PC-3 (cell line): Measurements from ENCODE around the gene DNAAF5. TPM values are rescaled to one million over a fixed set of nuclear protein-coding genes. Genes with fewer than 3 reads are reported as not detected.

Experiments
- ATAC-seq: fragments of 200-7000 bp; cut with Tn5 transposase; 2 replicates; pipeline ENCODE4 v1.9.1; 2020; ENCODE audit warnings: mild to moderate bottlenecking, moderate library complexity
- BruUV-seq: library from RNA; stranded (reverse); fragments of 400-500 nt; replicated peaks from 2 replicates; lab custom pipeline; 2021; lab: Mats Ljungman, UMichigan
- CTCF ChIA-PET: fragments of 300-600 bp; sonication (Branson Sonifier 250); formaldehyde crosslinking; loops from one replicate; lab custom pipeline; 2022; ENCODE audit warnings: antibody characterized with exemption; lab: Charles Lee
- POLR2A ChIA-PET: fragments of 300-600 bp; sonication (Branson Sonifier 250); formaldehyde crosslinking; loops from one replicate; lab custom pipeline; 2022; ENCODE audit warnings: antibody characterized with exemption; ENCODE audit not compliant: unreplicated experiment; lab: Charles Lee
- DNase-seq: peaks from one replicate; pipeline ENCODE4 v3.0.0-alpha.2; 2015
- H2AFZ ChIP-seq: fragments of 300-600 bp; sonication (generic); 2 replicates; pipeline ENCODE4 v1.6.0; 2016; ENCODE audit warnings: antibody characterized with exemption, low read length
- H3F3A ChIP-seq: fragments of 300-600 bp; sonication (generic); one replicate; pipeline ENCODE4 v1.6.0; 2017; ENCODE audit warnings: antibody characterized with exemption, low read length, control low read depth, mild to moderate bottlenecking; ENCODE audit not compliant: unreplicated experiment
- H3K27ac ChIP-seq: fragments of 300-600 bp; sonication (generic); 2 replicates; pipeline ENCODE4 v1.5.1; 2016; ENCODE audit warnings: mild to moderate bottlenecking, low read length
- H3K27me3 ChIP-seq: fragments of 300-600 bp; sonication (generic); 2 replicates; pipeline ENCODE4 v1.6.1; 2016; ENCODE audit warnings: low read length, mixed read lengths
- H3K36me3 ChIP-seq: fragments of 300-600 bp; sonication (generic); 2 replicates; pipeline ENCODE4 v1.6.1; 2016; ENCODE audit warnings: low read depth, mixed run types, low read length, mixed read lengths
- H3K4me1 ChIP-seq: fragments of 300-600 bp; sonication (generic); 2 replicates; pipeline ENCODE4 v1.5.1; 2016; ENCODE audit warnings: low read length; ENCODE audit not compliant: insufficient read depth
- H3K4me2 ChIP-seq: fragments of 300-600 bp; sonication (generic); 2 replicates; pipeline ENCODE4 v1.6.0; 2016; ENCODE audit warnings: low read length
- H3K4me3 ChIP-seq: fragments of 300-600 bp; sonication (generic); 2 replicates; pipeline ENCODE4 v1.5.1; 2016; ENCODE audit warnings: mild to moderate bottlenecking, low read length, mixed read lengths
- H3K79me2 ChIP-seq: fragments of 300-600 bp; sonication (generic); 2 replicates; pipeline ENCODE4 v1.6.1; 2017; ENCODE audit warnings: low read length, mixed read lengths
- H3K9ac ChIP-seq: fragments of 300-600 bp; sonication (generic); 2 replicates; pipeline ENCODE4 v1.6.0; 2016; ENCODE audit warnings: mild to moderate bottlenecking, low read length
- H3K9me2 ChIP-seq: fragments of 300-600 bp; sonication (generic); replicated peaks from 2 replicates; pipeline ENCODE4 v1.6.1; 2016; ENCODE audit warnings: mixed run types, low read length, mixed read lengths
- H3K9me3 ChIP-seq: fragments of 300-600 bp; sonication (generic); 2 replicates; pipeline ENCODE4 v1.6.1; 2016; ENCODE audit warnings: low read length, mixed read lengths
- H4K20me1 ChIP-seq: fragments of 300-600 bp; sonication (generic); 2 replicates; pipeline ENCODE4 v1.6.1; 2016; ENCODE audit warnings: low read length, mixed read lengths
- CTCF ChIP-seq: fragments of 300-600 bp; sonication (generic); conservative IDR thresholded peaks from 2 replicates; pipeline ENCODE4 v1.5.1; 2017; ENCODE audit warnings: antibody characterized with exemption, low read depth, mild to moderate bottlenecking, low read length
- EZH2 ChIP-seq: fragments of 300-600 bp; sonication (generic); IDR thresholded peaks from one replicate; pipeline ENCODE4 v1.6.1; 2017; ENCODE audit warnings: antibody characterized with exemption, mild to moderate bottlenecking, low read length; ENCODE audit not compliant: unreplicated experiment
- EZH2phosphoT487 ChIP-seq: fragments of 300-600 bp; sonication (generic); IDR thresholded peaks from 2 replicates; pipeline ENCODE4 v1.6.1; 2018; ENCODE audit warnings: mild to moderate bottlenecking, antibody characterized with exemption, low read length, borderline replicate concordance
- intact Hi-C: fragments of 100-400 bp; cut with micrococcal nuclease; formaldehyde crosslinking; loops from 2 replicates; pipeline ENCODE4 v1.9.0; 2023
- total RNA-seq: library from RNA; depleted of rRNA; stranded (reverse); fragments of >200 nt; gene quantifications from 2 replicates; pipeline ENCODE4 v1.2.3, GENCODE V29; 2014

Gene DNAAF5
- total RNA-seq, 1 experiment from 2014 or later = 66.3 TPM

- H2AFZ ChIP-seq = no peak overlapping the region
- H3K27me3 ChIP-seq = no peaks in the 10 kb centered on the region
- intact Hi-C loops = no loop called here
- ChIA-PET POLR2A (no interaction called here), CTCF (no interaction called here)
- no peaks in the 10 kb centered on the region for H3K9me2 ChIP-seq
- no peak overlapping the region for H3K4me3 ChIP-seq
- TF ChIP-seq CTCF (no peak), EZH2phosphoT487 (no peak), EZH2 (no peak)
- H3K9ac ChIP-seq = no peak overlapping the region
- H3K4me2 ChIP-seq = no peak overlapping the region
- no peaks in the 10 kb centered on the region for H3K9me3 ChIP-seq
- no peak overlapping the region for H3K27ac ChIP-seq
- H3K4me1 ChIP-seq = no peaks in the 10 kb centered on the region
- DNase-seq = no peak
- H3F3A ChIP-seq = no peaks in the 10 kb centered on the region
- H3K79me2 ChIP-seq = no peaks in the 10 kb centered on the region
- no TSS peak for BruUV-seq
- peaks cover 2% of the 10 kb centered on the region; the same call in 1 of the 2 replicates for H3K36me3 ChIP-seq
- ATAC-seq = no peak
- H4K20me1 ChIP-seq = no peaks in the 10 kb centered on the region
These were observed 45.9 kb upstream of the DNAAF5 start for GRCh38 chr7:680411-681127.

GRCh38 chr7:681551-682307 lies 44.8 kb upstream of the DNAAF5 start:
- H3K4me2 ChIP-seq = no peak overlapping the region
- no TSS peak for BruUV-seq
- ChIA-PET CTCF (no interaction called here), POLR2A (no interaction called here)
- H4K20me1 ChIP-seq = no peaks in the 10 kb centered on the region
- peaks cover 3% of the 10 kb centered on the region; the same call in 1 of the 2 replicates for H3K36me3 ChIP-seq
- H3K4me3 ChIP-seq = no peak overlapping the region
- H3K27me3 ChIP-seq = no peaks in the 10 kb centered on the region
- no peak overlapping the region for H3K27ac ChIP-seq
- no peak for DNase-seq
- no peaks in the 10 kb centered on the region for H3K79me2 ChIP-seq
- ATAC-seq = no peak
- no peaks in the 10 kb centered on the region for H3K9me2 ChIP-seq
- peaks cover 3% of the 10 kb centered on the region; the same call in 1 of the 2 replicates for H3K9me3 ChIP-seq
- no peaks in the 10 kb centered on the region for H3K4me1 ChIP-seq
- no peaks in the 10 kb centered on the region for H3F3A ChIP-seq
- TF ChIP-seq EZH2phosphoT487 (no peak), CTCF (no peak), EZH2 (no peak)
- no peak overlapping the region for H3K9ac ChIP-seq
- intact Hi-C loops = no loop called here
- H2AFZ ChIP-seq = no peak overlapping the region

GRCh38 chr7:682810-683209 lies 43.7 kb upstream of the DNAAF5 start:
- ChIA-PET CTCF (no interaction called here), POLR2A (no interaction called here)
- H3K9ac ChIP-seq = no peak overlapping the region
- H3F3A ChIP-seq = no peaks in the 10 kb centered on the region
- TF ChIP-seq CTCF (no peak), EZH2phosphoT487 (no peak), EZH2 (no peak)
- no peak overlapping the region for H3K4me2 ChIP-seq
- peaks cover 3% of the 10 kb centered on the region; the same call in 1 of the 2 replicates for H3K9me3 ChIP-seq
- ATAC-seq (no peak), DNase-seq (no peak)
- intact Hi-C loops = no loop called here
- H3K27ac ChIP-seq = no peak overlapping the region
- no peaks in the 10 kb centered on the region for H3K79me2 ChIP-seq
- H3K4me1 ChIP-seq = no peaks in the 10 kb centered on the region
- no peaks in the 10 kb centered on the region for H4K20me1 ChIP-seq
- BruUV-seq = no TSS peak
- no peaks in the 10 kb centered on the region for H3K9me2 ChIP-seq
- H3K36me3 ChIP-seq = peaks cover 3% of the 10 kb centered on the region; the same call in 1 of the 2 replicates
- H2AFZ ChIP-seq = no peak overlapping the region
- no peaks in the 10 kb centered on the region for H3K27me3 ChIP-seq
- H3K4me3 ChIP-seq = no peak overlapping the region
